GM19395 (cell line): ENCODE data around the gene IL31.

ENCODE experiments used
- ATAC-seq: cut with Tn5 transposase; IDR thresholded peaks from one replicate; pipeline ENCODE4 v1.9.1; 2021; ENCODE audit warnings: mild to moderate bottlenecking, moderate library complexity; ENCODE audit not compliant: unreplicated experiment

The IL31 gene

DNA sequence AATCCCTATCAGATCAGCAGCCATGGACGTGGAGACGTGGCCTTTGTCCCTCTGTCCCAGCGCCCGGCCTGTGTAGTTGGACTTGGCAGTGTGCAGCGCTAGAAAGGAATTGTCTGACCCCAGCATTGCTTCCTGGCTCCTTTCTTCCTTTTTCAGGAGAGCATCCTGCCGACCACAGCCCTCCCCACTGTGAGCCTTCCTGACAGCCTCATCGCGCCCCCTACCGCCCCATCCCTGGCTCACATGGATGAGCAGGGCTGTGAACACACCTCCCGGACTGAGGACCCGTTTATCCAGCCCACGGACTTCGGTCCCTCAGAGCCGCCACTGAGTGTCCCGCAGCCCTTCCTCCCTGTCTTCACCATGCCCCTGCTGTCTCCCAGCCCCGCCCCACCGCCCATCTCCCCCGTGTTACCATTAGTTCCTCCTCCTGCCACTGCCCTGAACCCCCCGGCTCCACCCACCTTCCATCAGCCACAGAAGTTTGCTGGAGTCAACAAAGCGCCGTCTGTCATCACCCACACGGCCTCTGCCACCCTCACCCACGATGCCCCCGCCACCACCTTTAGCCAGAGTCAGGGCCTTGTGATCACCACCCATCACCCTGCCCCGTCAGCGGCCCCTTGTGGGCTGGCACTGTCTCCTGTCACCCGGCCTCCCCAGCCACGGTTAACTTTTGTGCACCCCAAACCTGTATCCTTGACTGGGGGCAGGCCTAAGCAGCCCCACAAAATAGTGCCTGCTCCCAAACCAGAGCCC, 40.6 kb downstream of the IL31 start:
- no peak for ATAC-seq

DNA sequence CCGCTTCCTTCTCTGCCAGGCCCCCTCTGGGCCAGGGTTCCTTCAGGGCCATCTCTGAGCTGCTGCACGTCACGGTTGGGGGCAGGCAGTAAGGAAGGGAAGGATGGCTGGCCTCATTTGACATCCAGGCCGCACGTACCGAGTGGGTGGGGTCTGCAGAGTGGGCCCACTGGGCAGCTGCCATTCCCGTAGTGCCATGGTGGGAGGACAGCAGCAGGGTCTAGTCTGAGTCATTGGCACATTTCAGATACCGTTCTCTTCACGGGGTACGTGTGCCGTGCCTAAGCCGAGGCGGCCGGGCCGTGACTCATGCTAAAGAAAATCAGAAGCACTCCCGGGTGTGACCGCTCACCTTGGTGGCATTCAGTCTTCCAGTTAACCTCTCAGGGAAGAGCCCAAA, 43.9 kb downstream of the IL31 start:
- no peak for ATAC-seq

DNA sequence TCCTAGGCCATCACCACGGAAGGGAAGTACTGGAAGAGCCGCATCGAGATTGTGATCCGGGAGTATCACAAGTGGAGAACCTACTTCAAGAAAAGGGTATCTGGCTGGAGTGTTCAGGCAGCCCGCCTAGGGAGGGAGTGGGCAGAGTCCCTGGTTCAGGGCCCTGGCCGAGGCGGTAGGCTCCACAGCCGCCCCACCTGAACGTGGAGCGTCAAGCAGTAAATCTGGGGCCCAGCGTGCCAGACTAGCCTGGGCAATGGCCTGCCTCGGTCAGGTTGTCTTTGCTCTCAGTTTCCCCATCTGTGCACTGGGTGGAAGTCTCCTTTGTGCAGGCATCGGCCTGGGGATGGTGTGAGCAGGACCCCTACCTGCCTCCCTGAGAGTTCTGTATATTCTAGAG, 44.9 kb downstream of the IL31 start:
- ATAC-seq: no peak

DNA sequence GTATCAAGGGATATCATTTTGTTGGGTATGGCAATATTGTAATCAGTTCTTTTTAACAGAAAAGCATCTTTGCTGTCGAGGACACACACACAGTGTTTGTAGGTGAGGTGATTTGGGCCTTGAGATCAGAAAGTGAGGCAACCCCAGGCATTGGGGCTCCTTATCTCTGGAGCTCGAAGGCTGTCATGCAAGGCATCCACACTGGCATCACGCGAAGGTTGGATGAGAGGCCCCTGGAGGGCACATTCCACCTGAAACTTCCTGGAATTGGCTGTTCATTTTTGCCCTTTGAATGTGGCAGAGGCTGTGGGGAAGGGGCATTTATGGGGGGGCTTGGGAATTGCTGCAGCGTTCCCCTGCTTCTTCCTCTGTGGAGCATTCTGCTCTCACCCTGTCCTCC, 45.5 kb downstream of the IL31 start:
- ATAC-seq: no peak

DNA sequence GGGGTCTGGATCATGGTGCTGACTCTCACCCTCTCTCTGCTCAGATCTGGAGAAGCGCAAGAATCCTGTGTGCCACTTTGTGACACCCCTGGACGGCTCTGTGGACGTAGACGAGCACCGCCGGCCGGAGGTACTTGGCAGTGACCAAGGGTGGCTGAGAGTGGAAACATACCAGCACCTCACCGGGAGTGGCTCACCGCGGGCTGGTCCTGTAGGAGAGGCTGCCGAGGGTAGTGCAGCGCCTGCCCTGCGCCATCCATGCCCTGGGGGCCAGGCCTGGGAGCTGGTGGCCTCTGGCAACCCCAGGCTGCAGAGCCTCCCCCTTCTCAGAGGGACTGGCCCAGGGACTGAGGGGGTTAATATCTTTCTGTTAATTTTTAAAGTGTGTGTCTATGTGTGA, 46.2 kb downstream of the IL31 start:
- no peak for ATAC-seq

DNA sequence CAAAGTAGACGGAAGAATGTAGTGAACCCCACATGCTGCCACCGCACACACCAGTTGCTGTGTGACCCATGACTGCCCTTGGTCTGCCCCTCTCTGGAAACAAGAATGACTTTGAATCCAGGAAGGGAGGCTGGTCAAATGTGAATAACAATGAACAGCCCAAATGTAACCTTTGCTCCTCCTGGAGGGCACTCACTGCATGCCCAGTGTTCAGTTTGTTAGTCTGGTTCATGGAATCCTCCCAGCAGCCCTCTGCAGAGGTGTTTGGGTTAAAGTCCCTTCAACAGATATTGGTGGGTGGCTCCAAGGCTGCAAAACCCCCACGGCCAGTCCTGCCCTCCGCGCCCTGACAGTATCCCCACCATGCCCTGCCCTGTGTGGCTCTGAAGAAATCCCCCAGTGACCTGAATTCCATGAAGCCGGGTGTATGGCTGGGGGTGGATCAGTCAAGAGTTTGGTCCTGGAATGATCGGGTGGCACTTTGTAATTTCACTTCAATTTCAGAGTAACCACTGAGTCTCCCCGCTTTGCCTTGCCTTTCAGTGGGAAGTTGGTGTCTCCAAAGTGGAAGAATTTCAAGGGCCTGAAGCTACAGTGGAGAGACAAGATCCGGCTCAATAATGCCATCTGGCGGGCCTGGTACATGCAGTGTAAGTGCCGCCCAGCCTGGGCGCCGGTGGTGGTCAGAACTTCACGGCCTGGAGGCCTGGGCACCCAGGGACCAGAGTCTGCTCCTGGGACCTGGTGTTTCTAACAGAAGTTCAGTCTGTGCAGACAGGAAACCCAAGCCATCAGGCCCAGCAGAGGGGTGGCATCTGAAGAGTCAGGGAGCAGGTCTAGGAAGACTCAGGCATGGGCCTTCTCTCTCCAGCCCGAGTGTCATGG, 47.1 kb downstream of the IL31 start:
- no peak for ATAC-seq

DNA sequence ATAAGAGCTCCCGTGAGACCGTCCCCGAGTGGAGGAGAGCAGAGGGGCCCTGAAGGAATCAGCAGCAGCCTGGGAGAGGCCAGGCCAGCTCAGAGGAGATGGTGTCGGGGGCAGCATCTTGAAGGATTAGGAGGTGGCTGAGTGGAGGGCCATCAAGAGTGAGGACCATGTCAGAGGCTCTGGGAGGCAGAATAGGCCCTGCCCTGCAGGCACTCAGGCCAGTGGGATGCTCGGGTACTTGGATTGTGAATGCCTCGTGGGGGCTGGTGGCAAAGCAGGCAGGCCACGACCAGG, 47.7 kb downstream of the IL31 start:
- ATAC-seq: no peak

DNA sequence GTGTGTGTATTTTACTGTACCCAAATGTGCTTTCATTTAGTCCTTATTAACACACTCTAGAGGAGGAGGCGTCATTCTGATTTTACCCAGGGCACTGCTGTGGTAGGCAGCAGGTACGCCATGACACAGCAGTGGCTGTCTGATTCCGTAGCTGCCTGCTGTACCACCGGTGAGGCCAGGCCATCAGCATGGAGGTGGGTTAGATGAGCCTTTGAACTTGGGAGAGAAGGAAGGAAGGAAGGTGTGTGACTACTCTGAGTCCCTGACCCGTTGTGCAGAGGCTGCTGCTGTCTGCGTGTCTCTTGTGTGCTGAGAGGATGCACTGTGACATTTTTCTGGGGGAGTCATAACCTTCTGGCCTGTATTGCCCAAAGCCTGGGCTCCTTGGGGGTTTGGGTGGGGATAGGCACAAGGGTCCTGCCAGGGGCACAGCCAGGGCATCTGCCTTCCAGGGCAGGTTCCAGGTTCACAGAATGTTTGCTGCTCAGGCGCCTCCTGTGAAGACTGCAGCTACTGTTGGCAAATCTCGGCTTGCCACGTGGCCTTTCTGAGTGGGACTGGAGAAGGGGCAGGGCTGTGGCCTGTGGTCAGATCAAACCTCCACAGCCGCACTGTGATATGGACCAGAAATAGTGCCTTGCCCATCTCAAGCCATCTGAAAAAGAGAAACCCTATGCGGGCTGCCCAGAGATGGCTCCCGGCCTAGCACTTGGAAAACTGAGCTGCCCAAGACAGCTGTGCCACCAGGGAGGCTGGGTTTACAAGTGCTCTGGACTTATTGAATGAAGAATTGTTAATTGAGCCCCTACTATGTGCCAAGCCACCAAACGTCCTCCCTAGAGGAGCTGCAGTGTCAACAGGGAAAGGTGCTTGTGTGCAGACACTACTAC, 48.3 kb downstream of the IL31 start:
- no peak for ATAC-seq

DNA sequence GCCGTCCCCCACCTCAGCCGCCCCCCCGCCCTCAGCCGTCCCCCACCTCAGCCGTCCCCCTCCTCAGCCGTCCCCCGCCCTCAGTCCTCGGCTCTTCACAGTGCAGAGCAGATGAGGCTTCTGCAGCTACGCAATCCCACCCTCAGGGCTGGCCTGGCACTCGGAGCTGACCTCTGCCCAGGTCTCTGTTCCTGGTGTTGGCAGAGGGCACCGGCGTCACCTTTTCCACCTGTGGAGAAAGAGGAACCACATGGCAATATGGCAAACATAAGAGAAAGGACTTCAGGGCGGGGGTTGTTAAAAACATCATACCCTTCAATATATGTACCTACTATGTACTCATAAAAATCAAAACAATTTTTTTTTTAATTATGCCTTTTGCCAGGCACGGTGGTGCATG, 49.7 kb downstream of the IL31 start:
- ATAC-seq: no peak

DNA sequence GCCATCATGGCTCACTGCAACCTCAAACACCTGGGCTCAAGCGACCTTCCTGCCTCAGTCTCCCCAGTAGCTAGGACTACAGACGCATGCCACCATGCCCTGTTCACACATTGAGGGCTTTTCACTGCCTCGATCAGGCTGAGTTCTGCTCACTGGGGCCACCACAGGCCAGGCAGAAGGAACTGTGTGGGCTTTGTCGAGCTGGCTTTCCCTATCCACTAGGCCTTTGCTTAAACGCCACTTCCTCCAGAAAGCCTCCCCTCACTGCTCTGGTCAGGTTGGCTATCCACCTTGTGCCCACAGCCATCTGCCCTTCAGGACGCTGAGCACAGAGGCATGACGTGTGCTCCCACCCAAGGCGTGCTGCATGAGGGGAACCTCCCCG, 50.3 kb downstream of the IL31 start:
- ATAC-seq: no peak

DNA sequence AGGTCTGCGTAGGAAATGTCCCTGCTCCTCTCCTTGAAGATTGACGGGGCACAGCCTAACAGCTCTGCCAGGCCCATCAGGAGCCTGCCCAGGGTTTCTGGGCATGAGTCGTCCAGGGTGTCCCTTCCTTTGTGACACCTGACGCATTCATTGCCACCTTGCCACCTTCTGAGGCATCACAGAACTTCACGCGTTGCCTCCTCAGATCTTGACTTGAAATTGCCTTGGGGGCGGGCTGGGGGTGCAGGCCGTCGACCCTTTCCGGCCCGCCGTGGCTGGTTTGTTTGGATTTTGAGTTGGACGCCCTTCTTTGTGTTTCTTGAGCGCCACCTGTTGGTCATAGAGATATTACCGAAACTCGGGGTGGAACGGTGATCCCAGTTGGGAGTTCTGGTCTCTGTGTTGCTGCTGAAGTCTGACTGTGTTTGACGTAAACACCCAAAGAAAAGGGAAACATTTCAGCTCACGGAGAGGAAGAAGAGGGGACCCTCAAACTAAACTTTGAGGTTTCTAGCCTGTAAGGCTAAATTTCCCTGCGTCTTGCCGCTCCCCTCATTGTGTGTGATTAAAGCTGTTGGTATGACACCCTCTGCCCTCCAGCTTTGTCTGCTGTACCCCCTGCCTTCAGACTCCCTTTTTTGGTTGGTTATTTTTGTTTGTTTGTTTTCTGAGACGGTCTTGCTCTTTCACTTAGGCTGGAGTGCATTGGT, 50.8 kb downstream of the IL31 start:
- ATAC-seq: no peak
